ENCODE results near the gene FGF22. TPM values are rescaled to one million over a fixed set of nuclear protein-coding genes. Genes with fewer than 3 reads are reported as not detected.

Gene FGF22
- total RNA-seq, 4 donors from 2014 or later: 0.38 to 1.6 TPM; not detected in 2

- peak overlapping the region; percentile 93 to 99 (median 98) for H3K27ac ChIP-seq
- no peaks in the 10 kb centered on the region for H3K27me3 ChIP-seq
- intact Hi-C loops (cut with DNase I): no loop called here
- TF ChIP-seq CTCF (IDR thresholded peaks at IDR 0.05) (peak in 1 of 6 experiments; percentile 9), POLR2A (IDR thresholded peaks at IDR 0.05) (no peak)
- no peaks in the 10 kb centered on the region for H3K9me3 ChIP-seq
- peaks cover 45 to 79% (median 46%) of the 10 kb centered on the region in 3 donors for H3K4me1 ChIP-seq
- H3K36me3 ChIP-seq: peaks cover 0 to 52% (median 10%) of the 10 kb centered on the region in 3 donors
- no peak for DNase-seq
- H3K4me3 ChIP-seq: peak overlapping the region in 3 of 4 donors; percentile 36 to 85 (median 52)
- WGBS, 2 donors: 69 to 70% methylated on average over 2 to 7 of the region's 33 CpGs
Measured at GRCh38 chr19:658059-658839, 18.6 kb downstream of the FGF22 start.

GRCh38 chr19:658916-659839, 19.5 kb downstream of the FGF22 start:
- no peak for DNase-seq
- TF ChIP-seq CTCF (IDR thresholded peaks at IDR 0.05) (no peak), POLR2A (IDR thresholded peaks at IDR 0.05) (peak in 2 of 4 donors; percentile 1 to 46)
- H3K27ac ChIP-seq: peak overlapping the region; percentile 93 to 99 (median 98)
- H3K9me3 ChIP-seq: no peaks in the 10 kb centered on the region
- peak overlapping the region; percentile 2 to 99 (median 60) for H3K4me3 ChIP-seq
- intact Hi-C loops (cut with DNase I): no loop called here
- H3K36me3 ChIP-seq: peaks cover 0 to 43% (median under 1%) of the 10 kb centered on the region in 3 donors
- no peaks in the 10 kb centered on the region for H3K27me3 ChIP-seq
- 21 to 26% methylated on average over 9 to 21 of the region's 50 CpGs for WGBS, 2 donors
- H3K4me1 ChIP-seq: peaks cover 45 to 82% (median 54%) of the 10 kb centered on the region in 3 donors

- no peak for TF ChIP-seq CTCF (IDR thresholded peaks at IDR 0.05)
- no peak for TF ChIP-seq POLR2A (IDR thresholded peaks at IDR 0.05)
- Histone ChIP-seq H3K27me3 (no peaks in the 10 kb centered on the region), H3K27ac (peak overlapping the region; percentile 93 to 99 (median 98)), H3K4me1 (peaks cover 52 to 85% (median 61%) of the 10 kb centered on the region in 3 donors), H3K4me3 (peak overlapping the region; percentile 85 to 100 (median 98)), H3K9me3 (no peaks in the 10 kb centered on the region), H3K36me3 (peaks cover 0 to 27% (median 0%) of the 10 kb centered on the region in 3 donors)
- DNase-seq: no peak
- WGBS, 2 donors: 27 to 40% methylated on average over 5 to 8 of the region's 20 CpGs
- intact Hi-C loops (cut with DNase I): no loop called here
Measured at GRCh38 chr19:660793-661426, 21.2 kb downstream of the FGF22 start.

GRCh38 chr19:661427-662196, 21.9 kb downstream of the FGF22 start:
- Histone ChIP-seq H3K27ac (peak overlapping the region; percentile 93 to 99 (median 98)), H3K4me1 (peaks cover 52 to 78% (median 61%) of the 10 kb centered on the region in 3 donors), H3K9me3 (no peaks in the 10 kb centered on the region), H3K4me3 (peak overlapping the region; percentile 85 to 100 (median 98)), H3K36me3 (peaks cover 0 to 21% (median 0%) of the 10 kb centered on the region in 3 donors), H3K27me3 (no peaks in the 10 kb centered on the region)
- no peak for DNase-seq
- WGBS, 2 donors: 2 to 14% methylated on average over 12 to 13 of the region's 31 CpGs
- intact Hi-C loops (cut with DNase I): no loop called here
- TF ChIP-seq CTCF (IDR thresholded peaks at IDR 0.05) (no peak), POLR2A (IDR thresholded peaks at IDR 0.05) (peak in 1 of 4 donors; percentile 5)

All from esophagus squamous epithelium (tissue), 5 donors.